ENCODE results near the gene ZNF343. TPM values are rescaled to one million over a fixed set of nuclear protein-coding genes. Genes with fewer than 3 reads are reported as not detected.
"Not testable (repeated sequence)": the region's sequence is repeated elsewhere in the genome, so short reads cannot be mapped to it uniquely, and the experiment has no call there.

Gene ZNF343
- total RNA-seq, 4 donors from 2014 or later: 7.9 to 19.2 (median 13.5) TPM

- peaks cover 42% of the 10 kb centered on the region for H3K27me3 ChIP-seq
- no peak overlapping the region for H3K27ac ChIP-seq
- TF ChIP-seq CTCF (IDR thresholded peaks at IDR 0.05): no peak
- TF ChIP-seq POLR2A (IDR thresholded peaks at IDR 0.05): no peak
- TF ChIP-seq EP300 (IDR thresholded peaks at IDR 0.05): no peak
- TF ChIP-seq POLR2AphosphoS5 (IDR thresholded peaks at IDR 0.05): no peak
- DNase-seq (ENCODE audit: low spot score in 2 of 2): peak in 1 of 2 donors; percentile 50
- no peaks in the 10 kb centered on the region for H3K36me3 ChIP-seq
- 64% methylated on average over 12 of the region's 12 CpGs for WGBS
- no peaks in the 10 kb centered on the region for H3K9me3 ChIP-seq
- H3K4me3 ChIP-seq: no peak overlapping the region
- no peaks in the 10 kb centered on the region for H3K4me1 ChIP-seq
These were observed 27.2 kb upstream of the ZNF343 start for GRCh38 chr20:2535711-2536559.

GRCh38 chr20:2533118-2533517 is 24.4 kb upstream of the ZNF343 start:
- TF ChIP-seq POLR2AphosphoS5 (IDR thresholded peaks at IDR 0.05): no peak
- no peak for TF ChIP-seq EP300 (IDR thresholded peaks at IDR 0.05)
- no peak for TF ChIP-seq CTCF (IDR thresholded peaks at IDR 0.05)
- TF ChIP-seq POLR2A (IDR thresholded peaks at IDR 0.05): no peak
- Histone ChIP-seq H3K9me3 (no peaks in the 10 kb centered on the region), H3K36me3 (no peaks in the 10 kb centered on the region), H3K4me1 (no peaks in the 10 kb centered on the region), H3K27ac (no peak overlapping the region), H3K27me3 (peaks cover 30% of the 10 kb centered on the region), H3K4me3 (no peak overlapping the region)
- peak in 1 of 2 donors; percentile 57 for DNase-seq (ENCODE audit: low spot score in 2 of 2)
- WGBS: 91% methylated on average over 7 of the region's 8 CpGs

- Histone ChIP-seq H3K4me1 (peaks cover 10% of the 10 kb centered on the region), H3K36me3 (no peaks in the 10 kb centered on the region), H3K4me3 (no peak overlapping the region), H3K27ac (no peak overlapping the region), H3K9me3 (no peaks in the 10 kb centered on the region), H3K27me3 (peaks cover 10% of the 10 kb centered on the region)
- no peak for TF ChIP-seq CTCF (IDR thresholded peaks at IDR 0.05)
- no peak for TF ChIP-seq POLR2A (IDR thresholded peaks at IDR 0.05)
- TF ChIP-seq EP300 (IDR thresholded peaks at IDR 0.05): no peak
- TF ChIP-seq POLR2AphosphoS5 (IDR thresholded peaks at IDR 0.05): no peak
- WGBS: 61% methylated on average over 10 of the region's 10 CpGs
- DNase-seq (ENCODE audit: low spot score in 2 of 2): peak in 1 of 2 donors; percentile 58
These were observed 20.1 kb upstream of the ZNF343 start for GRCh38 chr20:2528671-2529271.

GRCh38 chr20:2527762-2528161 is 19.0 kb upstream of the ZNF343 start:
- no peaks in the 10 kb centered on the region for H3K9me3 ChIP-seq
- WGBS: 74% methylated on average over 6 of the region's 6 CpGs

GRCh38 chr20:2526218-2526583 is 17.5 kb upstream of the ZNF343 start:
- not testable (repeated sequence) for H3K4me3 ChIP-seq; DNase-seq (ENCODE audit: low spot score in 2 of 2); H3K27ac ChIP-seq; H3K27me3 ChIP-seq; H3K36me3 ChIP-seq; H3K9me3 ChIP-seq
- peaks cover 10% of the 10 kb centered on the region for H3K4me1 ChIP-seq
- WGBS: 89% methylated on average over 5 of the region's 5 CpGs

More at GRCh38 chr20:2527762-2528161, 19.0 kb upstream of the ZNF343 start:
- Histone ChIP-seq H3K27me3 (peaks cover 2% of the 10 kb centered on the region), H3K27ac (no peak overlapping the region), H3K4me3 (no peak overlapping the region), H3K4me1 (peaks cover 10% of the 10 kb centered on the region), H3K36me3 (no peaks in the 10 kb centered on the region)
- TF ChIP-seq CTCF (IDR thresholded peaks at IDR 0.05) (no peak), POLR2A (IDR thresholded peaks at IDR 0.05) (no peak), EP300 (IDR thresholded peaks at IDR 0.05) (no peak), POLR2AphosphoS5 (IDR thresholded peaks at IDR 0.05) (no peak)
- DNase-seq (ENCODE audit: low spot score in 2 of 2): no peak
